GM21390 (cell line): ENCODE results near the gene EPHA5.

Experiments
- ATAC-seq: cut with Tn5 transposase; IDR thresholded peaks from one replicate; pipeline ENCODE4 v1.9.1; 2021; ENCODE audit not compliant: unreplicated experiment

The EPHA5 gene

DNA sequence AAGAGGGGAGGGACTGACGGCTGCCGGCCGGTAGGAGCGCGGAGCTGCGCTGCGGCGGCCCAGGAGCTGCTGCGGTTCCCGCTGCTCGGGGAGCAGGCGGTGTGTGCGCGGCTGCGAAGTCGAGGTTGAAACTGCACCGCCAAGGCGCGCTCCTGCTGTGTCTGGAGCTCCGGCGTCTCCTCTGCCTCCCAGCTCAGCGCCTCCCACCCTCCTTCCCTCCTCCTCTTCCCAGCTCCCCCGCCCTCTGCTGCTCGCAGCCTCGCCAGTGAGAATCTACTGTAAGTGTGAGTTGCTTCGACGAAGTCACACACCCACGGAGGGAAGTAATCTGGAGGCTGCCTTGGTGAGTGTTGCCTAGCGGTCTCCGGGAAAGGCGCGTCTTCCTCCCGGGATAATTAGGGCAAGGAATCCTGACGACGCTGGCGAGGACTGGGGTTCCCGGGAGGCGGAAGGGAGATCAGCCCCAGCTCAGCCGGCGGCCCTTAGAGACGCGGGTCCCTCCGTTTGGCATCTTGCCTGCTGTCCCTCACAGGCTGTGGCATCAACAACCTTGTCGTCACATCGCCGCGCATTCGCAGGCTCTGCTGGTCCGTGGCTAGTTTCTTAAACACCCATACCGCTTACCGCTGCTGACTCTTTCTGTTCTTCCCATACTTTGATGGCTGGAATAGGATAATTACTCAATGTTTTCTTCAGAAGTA is at the start of gene EPHA5:
Gene EPHA5, minus strand, starts transcription at position 159 of the 701 bp plus-strand sequence. CDS start 747 bp downstream, outside the sequence.
- no peak for ATAC-seq

DNA sequence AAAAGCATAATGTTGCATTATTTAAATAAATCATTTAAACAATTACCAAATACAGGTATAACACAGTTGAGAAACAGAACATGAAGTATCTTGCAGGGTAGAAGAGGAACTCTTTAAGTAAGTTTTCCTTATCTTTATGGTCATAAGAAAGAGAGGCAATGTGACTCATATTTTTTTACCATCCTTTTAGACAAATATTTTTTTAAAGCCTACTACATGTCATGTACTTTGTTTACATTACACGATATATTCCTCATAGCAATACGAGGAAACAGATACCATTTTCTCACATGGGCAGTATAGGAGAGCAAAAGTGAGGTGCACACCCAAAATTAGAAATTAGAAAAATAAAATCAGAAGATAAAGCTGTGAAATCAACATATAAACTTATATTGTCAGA is 49.3 kb upstream of the EPHA5 start:
- ATAC-seq: no peak

DNA sequence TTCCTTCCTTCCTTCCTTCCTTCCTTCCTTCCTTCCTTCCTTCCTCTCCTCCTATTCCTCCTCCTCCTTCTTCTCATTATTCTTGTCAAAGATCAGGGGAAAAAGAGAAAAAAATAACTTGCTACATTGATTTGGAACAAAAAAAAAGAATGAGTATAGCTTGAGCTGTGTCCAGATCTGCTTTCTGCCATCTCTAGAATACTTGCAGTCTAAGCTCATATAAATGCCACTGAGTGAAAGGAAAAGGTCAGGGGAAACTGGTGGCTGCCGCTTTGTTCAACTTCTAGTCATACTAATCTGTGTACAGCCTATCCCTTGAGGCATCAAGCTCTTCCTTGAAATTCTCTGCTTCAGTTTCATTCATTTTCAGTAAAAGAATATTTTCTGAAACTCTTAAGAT is 28.3 kb upstream of the EPHA5 start:
- ATAC-seq: no peak

GRCh38 chr4:65696436-65696835 is 26.1 kb upstream of the EPHA5 start:
- no peak for ATAC-seq

- ATAC-seq: no peak
Observed at GRCh38 chr4:65671372-65671771, 1.1 kb upstream of the EPHA5 start.

- no peak for ATAC-seq
Observed at GRCh38 chr4:65670020-65670330, 314 bp downstream of the EPHA5 start.

DNA sequence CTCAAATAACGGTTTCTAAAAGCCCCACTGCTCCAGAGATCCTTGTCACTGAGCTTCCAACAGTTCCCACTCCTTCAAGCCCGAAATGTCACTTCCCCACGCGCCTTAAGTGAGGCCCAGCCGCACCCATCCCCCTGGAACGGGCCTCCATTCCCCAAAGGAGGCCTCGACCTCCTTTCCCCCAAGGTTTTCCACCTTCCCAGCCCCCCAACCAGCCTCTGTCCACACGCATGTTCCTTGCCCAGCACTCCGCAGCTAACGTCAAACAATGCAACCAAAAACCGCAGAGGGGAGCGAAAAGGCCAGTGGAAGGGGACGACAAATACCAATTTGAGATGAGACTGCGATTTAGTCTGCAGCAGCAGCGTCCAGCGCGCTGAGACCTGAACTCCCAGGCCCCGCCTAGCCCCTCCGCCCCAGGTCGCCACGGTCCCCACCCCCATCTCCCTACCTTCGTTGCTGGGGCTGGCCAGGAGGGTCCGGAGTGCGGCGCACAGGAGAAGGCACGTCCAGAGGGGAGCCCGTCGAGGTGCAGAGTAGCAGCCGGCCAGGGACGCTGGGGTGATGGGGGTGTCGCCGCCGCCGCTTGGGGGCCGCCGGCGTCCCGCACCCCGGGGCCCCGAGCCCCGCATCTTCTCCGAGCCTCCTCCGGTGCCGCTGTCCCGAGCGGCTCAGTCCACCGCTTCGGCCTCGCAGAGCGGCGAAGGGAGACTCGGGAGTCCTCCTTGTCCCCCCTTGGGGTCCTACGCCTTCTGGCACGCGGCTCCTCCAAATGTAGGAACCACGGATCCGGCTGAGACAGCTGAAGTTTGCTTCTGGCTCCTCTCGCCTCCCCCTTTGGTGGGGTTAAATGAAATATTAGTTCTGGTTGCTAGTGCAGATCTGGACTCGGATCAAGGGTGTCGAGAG is 924 bp downstream of the EPHA5 start:
- ATAC-seq: no peak

GRCh38 chr4:65668201-65669089 is 1.8 kb downstream of the EPHA5 start:
- ATAC-seq: no peak

- ATAC-seq: no peak
Observed at GRCh38 chr4:65667506-65668041, 2.7 kb downstream of the EPHA5 start.

DNA sequence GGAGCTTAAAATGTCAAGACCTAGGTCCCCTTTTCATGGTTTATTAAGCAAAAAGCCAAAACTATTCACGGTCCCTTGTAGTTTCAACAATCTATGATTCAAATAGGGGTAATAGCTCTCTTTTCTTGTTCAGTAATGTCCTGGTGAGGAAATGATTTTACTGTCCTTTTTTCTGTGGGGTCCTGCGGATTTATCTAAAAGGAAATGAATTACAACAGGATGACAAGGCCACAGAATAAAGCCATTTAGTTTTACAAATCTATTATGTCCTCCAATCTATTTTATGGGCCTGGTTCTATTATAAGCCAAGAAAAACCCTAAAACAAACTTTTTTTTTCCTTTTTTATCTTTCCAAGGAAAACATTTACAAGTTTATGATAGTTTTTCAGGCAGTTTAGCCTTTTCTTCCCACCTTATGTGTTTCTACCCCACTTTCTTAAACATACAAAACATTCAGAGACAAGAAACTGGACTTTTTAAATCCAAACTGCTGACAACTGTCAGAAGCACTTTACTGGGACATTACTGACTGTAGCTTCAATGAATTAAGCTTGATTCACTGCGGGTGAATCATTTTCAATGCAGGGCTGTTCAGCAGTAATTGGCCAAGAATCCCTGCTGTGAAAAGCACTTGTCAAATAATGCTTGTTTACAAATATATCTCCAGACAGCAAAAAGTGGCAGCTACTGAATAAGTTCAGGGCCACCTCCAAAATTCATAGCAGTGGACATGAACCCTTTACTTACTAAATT is 4.3 kb downstream of the EPHA5 start:
- no peak for ATAC-seq

DNA sequence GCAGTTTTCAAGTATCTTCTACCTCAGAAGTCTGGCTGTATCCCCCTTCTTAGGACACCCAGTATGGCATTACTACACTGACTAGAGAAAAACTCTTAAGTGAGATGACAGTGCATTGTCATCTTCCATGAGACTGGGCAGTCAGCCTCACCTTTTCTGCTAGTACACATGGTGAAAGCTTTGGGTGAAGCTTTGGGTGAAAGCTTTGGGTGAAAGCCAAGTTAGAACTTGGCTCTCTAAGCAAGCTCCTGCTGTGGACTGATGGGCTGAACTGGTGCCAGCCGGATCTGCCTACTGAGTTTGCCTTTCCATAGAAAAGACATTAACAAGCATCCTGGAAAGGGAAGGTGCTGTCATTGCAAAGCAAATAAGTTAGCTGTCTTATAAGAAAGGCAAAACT is 8.8 kb downstream of the EPHA5 start:
- ATAC-seq: no peak

GRCh38 chr4:65658117-65658516 is 12.2 kb downstream of the EPHA5 start:
- ATAC-seq: no peak

DNA sequence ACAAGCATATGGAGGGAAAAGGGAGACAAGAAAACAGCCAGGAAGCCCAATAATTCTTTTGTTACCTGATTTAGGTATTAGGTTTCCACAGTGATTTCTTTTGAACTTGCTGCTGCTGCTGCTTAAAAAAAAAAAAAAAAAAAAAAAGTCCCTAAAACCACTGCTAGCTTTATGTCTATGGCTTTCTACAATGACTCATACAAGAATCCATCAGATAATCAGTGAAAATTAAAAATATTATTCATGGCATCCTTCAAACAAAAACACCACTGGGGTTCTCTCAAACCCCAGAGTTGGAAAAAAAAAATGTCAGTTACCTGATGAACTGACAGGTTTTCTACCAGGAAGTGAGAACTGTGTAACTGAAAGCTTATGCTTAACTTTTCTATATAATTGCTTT is 14.3 kb downstream of the EPHA5 start:
- ATAC-seq: no peak

DNA sequence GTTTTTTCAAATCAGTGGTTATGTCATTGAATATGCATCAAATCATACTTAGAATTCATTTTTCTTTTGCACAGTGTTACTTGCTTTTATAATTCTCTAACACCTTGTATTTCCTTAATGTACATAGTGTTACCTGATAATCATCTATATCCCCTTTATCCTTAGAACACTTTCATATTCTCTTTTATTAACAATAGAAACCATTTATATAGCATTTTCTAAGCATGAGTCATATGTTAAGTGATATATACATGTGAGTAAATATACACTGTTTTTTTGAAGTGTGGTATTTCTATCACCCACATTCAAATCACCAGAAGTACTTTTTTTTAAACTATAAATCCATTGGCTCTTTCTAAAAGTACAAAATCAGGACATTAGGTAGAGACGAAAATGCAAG is 15.3 kb downstream of the EPHA5 start:
- ATAC-seq: no peak

GRCh38 chr4:65653740-65654361 is 16.4 kb downstream of the EPHA5 start:
- ATAC-seq: no peak

- no peak for ATAC-seq
Observed at GRCh38 chr4:65651751-65652150, 18.5 kb downstream of the EPHA5 start.

GRCh38 chr4:65651031-65651430 is 19.3 kb downstream of the EPHA5 start:
- ATAC-seq: no peak

GRCh38 chr4:65646136-65646535 is 24.2 kb downstream of the EPHA5 start:
- ATAC-seq: no peak

DNA sequence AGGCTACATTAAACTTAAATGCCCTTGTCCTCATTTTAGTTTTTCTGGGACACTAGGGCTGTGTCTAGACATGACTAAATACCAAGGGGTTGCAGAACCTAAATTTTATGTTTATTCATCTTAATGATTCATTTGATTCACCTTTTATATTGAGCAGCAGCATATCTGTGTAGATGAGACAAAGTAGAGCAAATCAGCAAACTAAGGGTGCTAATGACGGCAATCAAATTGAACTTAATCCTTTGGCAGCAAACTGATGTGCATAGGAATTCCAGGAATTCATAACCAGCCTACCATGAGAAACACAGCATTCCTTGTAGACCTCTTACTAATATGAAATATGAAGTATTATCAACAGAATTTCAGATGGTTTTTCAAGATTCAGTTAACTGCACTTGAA is 25.1 kb downstream of the EPHA5 start:
- no peak for ATAC-seq
